ENCODE measurements around the gene ZBTB17.
"Not testable (repeated sequence)": the region's sequence is repeated elsewhere in the genome, so short reads cannot be mapped to it uniquely, and the experiment has no call there.

The ZBTB17 gene

DNA sequence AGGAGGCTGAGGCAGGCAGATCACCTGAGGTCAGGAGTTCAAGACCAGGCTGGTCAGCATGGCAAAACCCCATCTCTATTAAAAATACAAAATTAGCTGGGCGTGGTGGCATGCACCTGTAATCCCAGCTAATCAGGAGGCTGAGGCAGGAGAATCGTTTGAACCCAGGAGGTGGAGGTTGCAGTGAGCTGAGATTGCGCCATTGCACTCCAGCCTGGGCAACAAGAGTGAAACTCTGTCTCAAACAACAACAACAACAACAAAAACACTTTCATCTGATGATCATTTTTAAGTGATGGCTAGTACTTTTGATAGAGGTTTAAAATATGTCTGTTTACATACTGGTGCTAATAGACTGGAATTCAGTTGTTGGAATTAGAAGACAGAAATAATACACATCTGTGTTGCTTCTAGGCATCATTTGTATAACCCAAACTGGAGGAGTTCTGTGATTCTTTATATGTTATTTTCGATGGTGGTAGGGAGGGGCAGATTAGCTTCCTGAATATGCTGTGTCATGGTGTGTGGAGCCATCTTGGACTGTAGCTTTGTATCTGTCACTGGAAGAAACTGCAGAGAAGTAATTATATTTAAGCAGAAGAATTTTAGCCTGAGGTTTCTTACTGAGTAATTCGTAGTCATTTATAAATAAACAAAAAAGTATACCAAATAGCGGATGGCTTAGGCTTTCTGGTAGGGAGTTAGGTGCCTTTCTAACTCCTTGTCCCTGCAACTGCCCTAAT is 82.9 kb downstream of the ZBTB17 start:
- not testable (repeated sequence) for DNase-seq

Data from NCI-H187 (cell line).